IMR-90 (cell line): ENCODE data around the gene PPFIBP2. TPM values are rescaled to one million over a fixed set of nuclear protein-coding genes. Genes with fewer than 3 reads are reported as not detected.
A peak's percentile ranks its signal among the peaks of the same experiment; 100 is the strongest.

Source experiments
- ATAC-seq: fragments of 200-7000 bp; cut with Tn5 transposase; 2 replicates; pipeline ENCODE4 v1.9.1; 2020; ENCODE audit warnings: low read depth, mild to moderate bottlenecking, moderate library complexity
- BruUV-seq: library from RNA; stranded (reverse); fragments of 400-500 nt; replicated peaks from 2 replicates; lab custom pipeline; 2021; lab: Mats Ljungman, UMichigan
- CTCF ChIA-PET: fragments of 300-600 bp; formaldehyde crosslinking; extraction: SDS; loops from one replicate; lab custom pipeline; 2021; ENCODE audit warnings: antibody characterized with exemption; lab: Yijun Ruan, JAX
- POLR2A ChIA-PET: fragments of 300-600 bp; sonication (Branson Sonifier 250); formaldehyde crosslinking; loops from one replicate; lab custom pipeline; 2022; ENCODE audit warnings: antibody characterized with exemption; ENCODE audit not compliant: unreplicated experiment; lab: Charles Lee
- DNase-seq: peaks from one replicate; pipeline ENCODE4 v3.0.0; 2013
- H2AFZ ChIP-seq: replicated peaks from 2 replicates; pipeline ENCODE3; 2013; ENCODE audit warnings: low read length, mild to moderate bottlenecking; ENCODE audit not compliant: poor library complexity
- H2AK5ac ChIP-seq: 2 replicates; pipeline ENCODE4 v1.6.1; 2013; ENCODE audit warnings: low read depth, low read length, inconsistent platforms
- H2AK9ac ChIP-seq: replicated peaks from 2 replicates; pipeline ENCODE3; 2013; ENCODE audit warnings: mild to moderate bottlenecking, low read depth, low read length, moderate library complexity; ENCODE audit not compliant: poor library complexity
- H2BK120ac ChIP-seq: 2 replicates; pipeline ENCODE4 v1.6.1; 2013; ENCODE audit warnings: low read depth, low read length, inconsistent platforms
- H2BK15ac ChIP-seq: 3 replicates; pipeline ENCODE4 v1.6.1; 2013; ENCODE audit warnings: low read depth, low read length, inconsistent platforms
- H2BK20ac ChIP-seq: 2 replicates; pipeline ENCODE4 v1.6.1; 2013; ENCODE audit warnings: low read depth, mild to moderate bottlenecking, inconsistent platforms, low read length, moderate library complexity
- H2BK5ac ChIP-seq: 2 replicates; pipeline ENCODE4 v1.6.1; 2013; ENCODE audit warnings: mild to moderate bottlenecking, low read depth, low read length, inconsistent platforms; ENCODE audit not compliant: poor library complexity, severe bottlenecking
- H3K14ac ChIP-seq: replicated peaks from 2 replicates; pipeline ENCODE4 v1.6.1; 2013; ENCODE audit warnings: low read depth, low read length, inconsistent platforms
- H3K18ac ChIP-seq: 2 replicates; pipeline ENCODE4 v1.6.1; 2013; ENCODE audit warnings: low read depth, low read length, control low read depth
- H3K23ac ChIP-seq: 2 replicates; pipeline ENCODE4 v1.6.1; 2013; ENCODE audit warnings: low read depth, low read length, inconsistent platforms
- H3K27ac ChIP-seq: 2 replicates; pipeline ENCODE4 v1.5.1; 2013; ENCODE audit warnings: mild to moderate bottlenecking, control low read depth, low read length; ENCODE audit not compliant: insufficient read depth
- H3K27me3 ChIP-seq: 2 replicates; pipeline ENCODE4 v1.6.1; 2013; ENCODE audit warnings: low read length; ENCODE audit not compliant: control insufficient read depth, insufficient read depth
- H3K36me3 ChIP-seq: 2 replicates; pipeline ENCODE4 v1.6.1; 2013; ENCODE audit warnings: low read length, mixed read lengths; ENCODE audit not compliant: control insufficient read depth, insufficient read depth
- H3K4ac ChIP-seq: 2 replicates; pipeline ENCODE4 v1.6.1; 2013; ENCODE audit warnings: low read depth, low read length, inconsistent platforms
- H3K4me1 ChIP-seq: 2 replicates; pipeline ENCODE4 v1.6.1; 2013; ENCODE audit warnings: low read length, mixed read lengths; ENCODE audit not compliant: control insufficient read depth, insufficient read depth
- H3K4me2 ChIP-seq: 2 replicates; pipeline ENCODE4 v1.6.1; 2013; ENCODE audit warnings: low read depth, mild to moderate bottlenecking, control low read depth, low read length, moderate library complexity
- H3K4me3 ChIP-seq: 2 replicates; pipeline ENCODE4 v1.5.1; 2013; ENCODE audit warnings: low read depth, mild to moderate bottlenecking, control low read depth, low read length, moderate library complexity; ENCODE audit not compliant: insufficient read depth
- H3K56ac ChIP-seq: 2 replicates; pipeline ENCODE4 v1.6.1; 2013; ENCODE audit warnings: low read length, inconsistent platforms; ENCODE audit not compliant: insufficient read depth; ENCODE audit errors: extremely low read depth
- H3K79me1 ChIP-seq, 2 experiments: 2 replicates each; pipeline ENCODE4 v1.6.1; 2013; ENCODE audit warnings: low read length in 2 of 2, inconsistent platforms in 1 of 2, low read depth in 1 of 2
- H3K9ac ChIP-seq: 2 replicates; pipeline ENCODE4 v1.6.1; 2013; ENCODE audit warnings: low read depth, low read length, control low read depth
- H3K9me1 ChIP-seq: 2 replicates; pipeline ENCODE4 v1.6.1; 2013; ENCODE audit warnings: low read length, inconsistent platforms; ENCODE audit not compliant: insufficient read depth
- H3K9me3 ChIP-seq: 2 replicates; pipeline ENCODE4 v1.6.1; 2013; ENCODE audit warnings: low read length; ENCODE audit not compliant: control insufficient read depth, insufficient read depth
- H4K20me1 ChIP-seq: 2 replicates; pipeline ENCODE4 v1.6.1; 2013; ENCODE audit warnings: low read length, inconsistent platforms; ENCODE audit not compliant: insufficient read depth
- H4K5ac ChIP-seq: 2 replicates; pipeline ENCODE4 v1.6.1; 2013; ENCODE audit warnings: mild to moderate bottlenecking, low read depth, low read length, control low read depth
- H4K8ac ChIP-seq, 2 experiments: 2 replicates each; pipeline ENCODE4 v1.6.1; 2013; ENCODE audit warnings: low read depth in 2 of 2, low read length in 2 of 2, control low read depth in 1 of 2, inconsistent platforms in 1 of 2
- H4K91ac ChIP-seq: 2 replicates; pipeline ENCODE4 v1.6.1; 2013; ENCODE audit warnings: low read depth, low read length, inconsistent platforms; ENCODE audit not compliant: insufficient read depth
- CTCF ChIP-seq: conservative IDR thresholded peaks from 2 replicates; pipeline ENCODE4 v1.5.1; 2012; ENCODE audit warnings: mild to moderate bottlenecking, low read depth, low read length, improper control_type of control experiment
- MXI1 ChIP-seq: IDR thresholded peaks from 2 replicates; pipeline ENCODE4 v1.6.1; 2012; ENCODE audit warnings: low read depth, mild to moderate bottlenecking, low read length, moderate library complexity, borderline replicate concordance
- RAD21 ChIP-seq: IDR thresholded peaks from 2 replicates; pipeline ENCODE4 v1.6.1; 2012; ENCODE audit warnings: low read length, improper control_type of control experiment
- SMC3 ChIP-seq: fragments of 150-350 bp; IDR thresholded peaks from 2 replicates; pipeline ENCODE4 v1.6.1; 2016; ENCODE audit warnings: low read depth, mild to moderate bottlenecking, antibody characterized with exemption, low read length, moderate library complexity
- WGBS, 2 experiments: methylation state at CpG; one replicate each; pipeline versions ENCODE4 v1.1.5 to v1.1.7; 2013; ENCODE audit warnings: missing lambda C conversion rate in 2 of 2; ENCODE audit not compliant: insufficient read length in 1 of 2; ENCODE audit errors: extremely low coverage in 2 of 2; 5-methylcytosine and 5-hydroxymethylcytosine counted together
- dilution Hi-C: fragments of 300-500 bp; cut with HindIII; formaldehyde crosslinking; loops from one replicate; pipeline ENCODE4 v1.14.3; 2018; ENCODE audit warnings: low sequenced_read_pairs; ENCODE audit not compliant: unreplicated experiment
- in situ Hi-C: fragments of 300-500 bp; cut with MboI; formaldehyde crosslinking; loops from 3 replicates; pipeline ENCODE4 v1.14.3; 2019; ENCODE audit warnings: low sequenced_read_pairs, inconsistent platforms, mixed read lengths
- intact Hi-C: fragments of 100-400 bp; cut with micrococcal nuclease; formaldehyde crosslinking; loops from 2 replicates; pipeline ENCODE4 v1.10.0; 2022
- polyA plus RNA-seq, 3 experiments: library from polyadenylated mRNA; depleted of rRNA; stranded (reverse); fragments of >200 nt; gene quantifications; 2 replicates each; pipeline ENCODE4 v1.2.3, GENCODE V29; 2012; ENCODE audit warnings: low replicate concordance in 1 of 3
- total RNA-seq: library from RNA; depleted of rRNA; stranded (reverse); fragments of >200 nt; gene quantifications from 2 replicates; pipeline ENCODE4 v1.2.3, GENCODE V29; 2012

The PPFIBP2 gene
- total and polyA plus RNA-seq, 2 of the 4 experiments (the other 2 are of a cell fraction) = 6.0 to 11.8 TPM

- H2AK9ac ChIP-seq = no peak overlapping the region
- ATAC-seq = peak; percentile 82
- H3K9me3 ChIP-seq = no peaks in the 10 kb centered on the region
- dilution Hi-C loops (no loop called here), intact Hi-C loops (loop anchor here (1.0 kb wide), 3 partner anchors 117 to 590 kb away; partner anchors contain the start of gene PPFIBP2), in situ Hi-C loops (loop anchor here (10.0 to 25.0 kb wide), 3 partner anchors 114 to 576 kb away; partner anchors contain the start of gene TUB)
- no peak overlapping the region for H2BK15ac ChIP-seq
- H3K9ac ChIP-seq = no peak overlapping the region
- no peaks in the 10 kb centered on the region for H3K36me3 ChIP-seq
- no peak overlapping the region for H2BK5ac ChIP-seq
- no peak overlapping the region for H4K5ac ChIP-seq
- WGBS, 2 experiments = no CpG with 5 or more reads among the region's 4 CpGs
- H3K4ac ChIP-seq = no peak overlapping the region
- H3K14ac ChIP-seq = no peak overlapping the region
- H3K27ac ChIP-seq = no peak overlapping the region
- H2AFZ ChIP-seq = no peak overlapping the region
- H4K20me1 ChIP-seq = no peaks in the 10 kb centered on the region
- H2AK5ac ChIP-seq = no peak overlapping the region
- 0 out of 2 replicates have a peak, but pooled peaks cover 2% of the 10 kb centered on the region for H3K4me1 ChIP-seq
- peaks cover 17% of the 10 kb centered on the region for H3K27me3 ChIP-seq
- no peak overlapping the region for H3K56ac ChIP-seq
- no peak overlapping the region for H3K23ac ChIP-seq
- no peaks in the 10 kb centered on the region for H3K79me1 ChIP-seq
- no peak overlapping the region for H4K8ac ChIP-seq
- H3K4me3 ChIP-seq = no peak overlapping the region
- no peak overlapping the region for H4K91ac ChIP-seq
- H2BK120ac ChIP-seq = no peak overlapping the region
- no peak overlapping the region for H3K4me2 ChIP-seq
- no peaks in the 10 kb centered on the region for H3K9me1 ChIP-seq
- TF ChIP-seq MXI1 (no peak), CTCF (peak; percentile 77), SMC3 (peak; percentile 76), RAD21 (peak; percentile 60)
- no TSS peak for BruUV-seq
- peak; percentile 31 for DNase-seq
- ChIA-PET POLR2A (no interaction called here), CTCF (interaction anchor here (1.0 to 2.4 kb wide), 2 partner anchors 117 to 128 kb away, joined by 4 to 8 read pairs; no protein-coding TSS in a partner anchor)
- no peak overlapping the region for H3K18ac ChIP-seq
- H2BK20ac ChIP-seq = no peak overlapping the region
These were observed 174.5 kb downstream of the PPFIBP2 start for GRCh38 chr11:7688238-7688826.
